Trophoblast cell (in vitro differentiated cells and primary cell): ENCODE data around the gene IGFALS.

Experiments
- DNase-seq, 2 donors: peaks; one replicate each; pipeline ENCODE4 v3.0.0-alpha.2; 2016
- H2AFZ ChIP-seq: 2 replicates; pipeline ENCODE4 v1.6.1; 2013; ENCODE audit warnings: low read length, moderate library complexity, mild to moderate bottlenecking; ENCODE audit not compliant: insufficient read depth, poor library complexity
- H2AK5ac ChIP-seq: 2 replicates; pipeline ENCODE4 v1.6.1; 2013; ENCODE audit warnings: mild to moderate bottlenecking, low read length
- H2BK120ac ChIP-seq: 2 replicates; pipeline ENCODE4 v1.6.1; 2013; ENCODE audit warnings: low read length, mild to moderate bottlenecking, moderate library complexity; ENCODE audit not compliant: insufficient read depth, poor library complexity
- H2BK12ac ChIP-seq: 2 replicates; pipeline ENCODE4 v1.6.1; 2013; ENCODE audit warnings: mild to moderate bottlenecking, low read length, moderate library complexity
- H2BK5ac ChIP-seq: 2 replicates; pipeline ENCODE4 v1.6.1; 2013; ENCODE audit warnings: low read length, low read depth, moderate library complexity, mild to moderate bottlenecking; ENCODE audit not compliant: poor library complexity
- H3K14ac ChIP-seq: 2 replicates; pipeline ENCODE4 v1.6.1; 2013; ENCODE audit warnings: mild to moderate bottlenecking, low read length
- H3K18ac ChIP-seq: 2 replicates; pipeline ENCODE4 v1.6.1; 2013; ENCODE audit warnings: mild to moderate bottlenecking, low read length
- H3K23ac ChIP-seq: 2 replicates; pipeline ENCODE4 v1.6.1; 2013; ENCODE audit warnings: low read length
- H3K27ac ChIP-seq: 2 replicates; pipeline ENCODE4 v1.5.1; 2013; ENCODE audit warnings: low read depth, mild to moderate bottlenecking, inconsistent platforms, low read length, moderate library complexity
- H3K27me3 ChIP-seq: 2 replicates; pipeline ENCODE4 v1.6.1; 2013; ENCODE audit warnings: inconsistent platforms, mild to moderate bottlenecking, low read length, moderate library complexity; ENCODE audit not compliant: insufficient read depth
- H3K36me3 ChIP-seq, 2 experiments: 1 replicate in 1 of 2; 2 replicates in 1 of 2; pipeline ENCODE4 v1.6.1; 2013; ENCODE audit warnings: low read length in 2 of 2, mild to moderate bottlenecking in 2 of 2, moderate library complexity in 1 of 2; ENCODE audit not compliant: insufficient read depth in 2 of 2, control insufficient read depth in 1 of 2
- H3K4ac ChIP-seq: 2 replicates; pipeline ENCODE4 v1.6.1; 2013; ENCODE audit warnings: low read depth, mild to moderate bottlenecking, low read length, moderate library complexity
- H3K4me1 ChIP-seq, 2 experiments: 1 replicate in 1 of 2; 2 replicates in 1 of 2; pipeline ENCODE4 v1.6.1; 2013; ENCODE audit warnings: low read length in 2 of 2, mild to moderate bottlenecking in 2 of 2, moderate library complexity in 1 of 2; ENCODE audit not compliant: insufficient read depth in 2 of 2, control insufficient read depth in 1 of 2
- H3K4me2 ChIP-seq: 2 replicates; pipeline ENCODE4 v1.6.1; 2013; ENCODE audit warnings: inconsistent platforms, mild to moderate bottlenecking, low read length, moderate library complexity
- H3K4me3 ChIP-seq: 2 replicates; pipeline ENCODE4 v1.5.1; 2013; ENCODE audit warnings: mild to moderate bottlenecking, low read depth, low read length, inconsistent platforms
- H3K79me1 ChIP-seq: one replicate; pipeline ENCODE4 v1.6.1; 2013; ENCODE audit warnings: low read length
- H3K79me2 ChIP-seq: 2 replicates; pipeline ENCODE4 v1.6.1; 2013; ENCODE audit warnings: low read length, mild to moderate bottlenecking; ENCODE audit not compliant: control insufficient read depth, insufficient read depth, poor library complexity
- H3K9ac ChIP-seq: 2 replicates; pipeline ENCODE4 v1.6.1; 2013; ENCODE audit warnings: mild to moderate bottlenecking, low read length
- H3K9me3 ChIP-seq: 2 replicates; pipeline ENCODE4 v1.6.1; 2013; ENCODE audit warnings: low read depth, mild to moderate bottlenecking, control low read depth, inconsistent platforms, low read length; ENCODE audit not compliant: insufficient read depth
- H4K12ac ChIP-seq: 2 replicates; pipeline ENCODE4 v1.6.1; 2013; ENCODE audit warnings: low read depth, mild to moderate bottlenecking, low read length, moderate library complexity
- H4K8ac ChIP-seq: 2 replicates; pipeline ENCODE4 v1.6.1; 2013; ENCODE audit warnings: low read depth, mild to moderate bottlenecking, low read length, moderate library complexity
- H4K91ac ChIP-seq: one replicate; pipeline ENCODE4 v1.6.1; 2013; ENCODE audit warnings: low read depth, mild to moderate bottlenecking, low read length, moderate library complexity
- WGBS: extraction: QIAGEN DNeasy Blood & Tissue Kit; methylation state at CpG from one replicate; pipeline ENCODE4 v1.1.7; 2013; ENCODE audit warnings: missing lambda C conversion rate; ENCODE audit not compliant: insufficient read length, insufficient coverage; ENCODE audit errors: extremely low coverage; 5-methylcytosine and 5-hydroxymethylcytosine counted together

IGFALS gene

GRCh38 chr16:1790261-1790610, 3.3 kb downstream of the IGFALS start:
- Histone ChIP-seq H2AFZ (no peak overlapping the region), H3K18ac (no peak overlapping the region), H2BK12ac (no peak overlapping the region), H3K9ac (no peak overlapping the region), H3K79me2 (no peaks in the 10 kb centered on the region), H2AK5ac (no peak overlapping the region), H3K23ac (no peak overlapping the region), H3K36me3 (peaks cover 60 to 67% of the 10 kb centered on the region in 2 experiments), H4K91ac (no peak overlapping the region), H3K4ac (no peak overlapping the region), H3K4me2 (no peak overlapping the region), H3K4me3 (no peak overlapping the region), H3K79me1 (no peaks in the 10 kb centered on the region), H2BK120ac (no peak overlapping the region), H3K14ac (no peak overlapping the region), H4K8ac (no peak overlapping the region), H3K27me3 (no peaks in the 10 kb centered on the region), H3K4me1 (no peaks in the 10 kb centered on the region), H4K12ac (no peak overlapping the region), H3K27ac (no peak overlapping the region), H2BK5ac (no peak overlapping the region), H3K9me3 (no peaks in the 10 kb centered on the region)
- WGBS: no CpG with 5 or more reads among the region's 15 CpGs
- DNase-seq: no peak

DNA sequence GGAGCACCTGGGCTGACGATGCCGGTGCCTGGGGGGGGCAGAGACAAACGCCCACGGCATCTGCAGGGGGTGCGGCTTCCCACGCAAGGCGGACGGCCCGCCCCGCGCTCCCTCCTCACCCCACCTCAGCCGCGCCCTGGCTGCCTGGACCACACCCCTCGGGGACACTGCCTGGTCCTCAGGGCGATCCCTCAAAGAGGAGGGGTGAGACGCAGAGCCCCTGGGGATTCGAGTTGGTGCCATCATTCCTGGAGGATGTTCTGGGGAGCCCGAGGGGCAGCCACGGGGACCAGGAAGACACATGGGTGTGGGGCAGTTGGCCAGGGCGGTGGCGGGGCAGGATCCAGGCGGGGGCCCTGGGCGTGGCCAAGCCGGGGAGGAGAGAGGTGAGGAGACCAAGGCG, 3.9 kb downstream of the IGFALS start:
- Histone ChIP-seq H3K14ac (no peak overlapping the region), H3K36me3 (peaks cover 63 to 67% of the 10 kb centered on the region in 2 experiments), H2AFZ (no peak overlapping the region), H3K4me1 (no peaks in the 10 kb centered on the region), H2BK120ac (no peak overlapping the region), H3K9me3 (no peaks in the 10 kb centered on the region), H3K18ac (no peak overlapping the region), H3K27ac (no peak overlapping the region), H3K4ac (no peak overlapping the region), H3K79me2 (no peaks in the 10 kb centered on the region), H4K91ac (no peak overlapping the region), H4K8ac (no peak overlapping the region), H3K79me1 (no peaks in the 10 kb centered on the region), H2BK12ac (no peak overlapping the region), H3K4me2 (no peak overlapping the region), H3K9ac (no peak overlapping the region), H3K27me3 (no peaks in the 10 kb centered on the region), H4K12ac (no peak overlapping the region), H2BK5ac (no peak overlapping the region), H2AK5ac (no peak overlapping the region), H3K4me3 (no peak overlapping the region), H3K23ac (no peak overlapping the region)
- WGBS: no CpG with 5 or more reads among the region's 25 CpGs
- no peak for DNase-seq

DNA sequence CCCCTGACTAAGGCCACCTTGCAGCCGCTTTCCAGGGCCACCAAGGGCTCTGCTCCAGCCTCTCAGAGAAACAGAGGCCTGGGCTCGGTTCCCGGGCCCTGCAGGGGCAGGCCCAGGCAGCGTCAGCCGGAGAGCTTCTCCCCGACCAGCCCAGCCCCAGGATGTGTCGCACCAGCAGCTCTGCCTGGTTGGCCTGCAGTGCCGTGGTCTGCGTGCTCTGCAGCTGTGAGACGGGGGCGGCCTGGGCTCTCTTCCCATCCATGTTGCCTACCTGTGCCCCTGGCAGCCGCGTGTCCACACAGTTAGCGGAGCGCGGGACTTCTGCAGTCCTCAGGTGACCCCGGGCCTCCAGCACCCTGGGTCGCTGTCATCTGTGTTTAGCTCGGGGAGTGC, 4.8 kb downstream of the IGFALS start:
- H3K27ac ChIP-seq: no peak overlapping the region

DNA sequence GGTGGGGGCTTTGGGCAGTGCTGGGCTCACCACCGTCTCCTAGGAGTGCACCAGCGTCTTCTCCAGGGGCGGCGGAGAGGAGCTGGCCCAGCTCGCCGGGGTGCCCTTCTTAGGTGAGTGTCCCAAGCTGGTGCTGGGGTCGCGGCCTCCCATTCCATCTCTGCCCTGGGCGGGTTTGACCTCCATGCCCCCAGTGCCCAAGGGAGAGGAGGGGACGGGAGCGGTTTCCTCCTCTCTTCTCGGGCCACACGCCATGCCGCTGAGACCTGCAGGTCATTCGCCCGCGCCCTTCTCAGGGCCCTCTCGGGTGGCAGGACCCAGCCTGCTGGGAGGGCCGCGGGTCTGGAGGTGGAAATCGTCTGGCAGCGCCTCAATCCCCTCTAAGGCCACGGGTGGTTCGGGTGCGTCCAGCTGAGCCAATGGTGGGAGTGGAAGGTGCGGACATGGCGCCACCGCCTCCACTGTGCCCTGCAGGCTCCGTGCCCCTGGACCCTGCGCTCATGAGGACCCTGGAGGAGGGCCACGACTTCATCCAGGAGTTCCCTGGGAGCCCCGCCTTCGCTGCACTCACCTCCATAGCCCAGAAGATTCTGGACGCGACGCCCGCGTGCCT, 5.3 kb downstream of the IGFALS start:
- Histone ChIP-seq H4K91ac (no peak overlapping the region), H3K23ac (no peak overlapping the region), H3K27ac (no peak overlapping the region), H2BK120ac (no peak overlapping the region), H3K4me1 (peaks cover 0 to 5% of the 10 kb centered on the region in 2 experiments), H3K18ac (no peak overlapping the region), H3K79me1 (no peaks in the 10 kb centered on the region), H3K14ac (no peak overlapping the region), H2BK12ac (no peak overlapping the region), H3K79me2 (peaks cover 2% of the 10 kb centered on the region), H2AK5ac (no peak overlapping the region), H3K9ac (no peak overlapping the region), H3K4me2 (no peak overlapping the region), H3K4ac (no peak overlapping the region), H4K8ac (no peak overlapping the region), H2AFZ (no peak overlapping the region), H3K27me3 (no peaks in the 10 kb centered on the region), H4K12ac (no peak overlapping the region), H3K36me3 (peaks cover 63 to 67% of the 10 kb centered on the region in 2 experiments), H3K9me3 (no peaks in the 10 kb centered on the region), H3K4me3 (no peak overlapping the region), H2BK5ac (no peak overlapping the region)
- no CpG with 5 or more reads among the region's 38 CpGs for WGBS
- DNase-seq: no peak

More for the DNA sequence above, 4.8 kb downstream of the IGFALS start:
- Histone ChIP-seq H3K4me3 (no peak overlapping the region), H3K18ac (no peak overlapping the region), H3K36me3 (peaks cover 63 to 67% of the 10 kb centered on the region in 2 experiments), H2AFZ (no peak overlapping the region), H4K8ac (no peak overlapping the region), H3K23ac (no peak overlapping the region), H2BK120ac (no peak overlapping the region), H3K79me2 (no peaks in the 10 kb centered on the region), H3K4me2 (no peak overlapping the region), H3K79me1 (no peaks in the 10 kb centered on the region), H3K27me3 (no peaks in the 10 kb centered on the region), H3K9me3 (no peaks in the 10 kb centered on the region), H2BK12ac (no peak overlapping the region), H3K9ac (no peak overlapping the region), H2BK5ac (no peak overlapping the region), H3K4ac (no peak overlapping the region), H3K4me1 (peaks cover 0 to 5% of the 10 kb centered on the region in 2 experiments), H2AK5ac (no peak overlapping the region), H4K91ac (no peak overlapping the region), H4K12ac (no peak overlapping the region), H3K14ac (no peak overlapping the region)
- no CpG with 5 or more reads among the region's 19 CpGs for WGBS
- no peak for DNase-seq
